Uterus (tissue), 4 donors: Measurements from ENCODE around the gene E2F7. TPM values are rescaled to one million over a fixed set of nuclear protein-coding genes. Genes with fewer than 3 reads are reported as not detected.
"Not testable (repeated sequence)": the region's sequence is repeated elsewhere in the genome, so short reads cannot be mapped to it uniquely, and the experiment has no call there.

Source experiments
- DNase-seq, 2 donors: peaks; one replicate each; pipeline ENCODE4 v3.0.0-alpha.2; 2019 to 2020
- H3K27ac ChIP-seq, 2 donors: fragments of 200-600 bp; sonication (generic); 1 replicate in 1 of 2; 2 replicates in 1 of 2; pipeline ENCODE4 v1.5.1; 2016 to 2018
- H3K27me3 ChIP-seq, 2 donors: fragments of 200-600 bp; sonication (generic); one replicate each; pipeline ENCODE4 v1.5.1; 2018 to 2019; ENCODE audit warnings: control low read depth in 1 of 2
- H3K36me3 ChIP-seq, 2 donors: fragments of 200-600 bp; sonication (generic); one replicate each; pipeline ENCODE4 v1.5.1; 2019; ENCODE audit warnings: control low read depth in 1 of 2
- H3K4me1 ChIP-seq, 2 donors: fragments of 200-600 bp; sonication (generic); one replicate each; pipeline ENCODE4 v1.5.1; 2018 to 2019; ENCODE audit warnings: control low read depth in 1 of 2
- H3K4me3 ChIP-seq, 2 donors: fragments of 200-600 bp; sonication (generic); 1 replicate in 1 of 2; 2 replicates in 1 of 2; pipeline ENCODE4 v1.5.1; 2018 to 2019; ENCODE audit warnings: mild to moderate bottlenecking in 1 of 2
- H3K9me3 ChIP-seq, 2 donors: fragments of 200-600 bp; sonication (generic); one replicate each; pipeline ENCODE4 v1.5.1; 2019; ENCODE audit warnings: control low read depth in 1 of 2
- POLR2A ChIP-seq, 2 donors: fragments of 450-650 bp; IDR thresholded peaks; one replicate each; pipeline ENCODE4 v1.6.1; 2016; ENCODE audit warnings: antibody characterized with exemption in 2 of 2, mild to moderate bottlenecking in 1 of 2, moderate library complexity in 1 of 2
- intact Hi-C: fragments of 100-400 bp; cut with DNase I; formaldehyde crosslinking; loops from one replicate; pipeline ENCODE4 v1.15.1; 2023; ENCODE audit warnings: low total_unique reads
- total RNA-seq, 4 donors: library from RNA; depleted of rRNA in 3 of 4; stranded (reverse); fragments of >200 nt in 3 of 4; gene quantifications; one replicate each; pipeline versions ENCODE4 v1.1.0 to v1.2.4, GENCODE V29; 2014 to 2023
- TF ChIP-seq, protein P1 (sequence below), 4 experiments: fragments of 200-600 bp in 2 of 4; fragments of 450-650 bp in 2 of 4; sonication (generic) in 2 of 4; IDR thresholded peaks; one replicate each; pipeline ENCODE4 v1.5.1; 2016 to 2019; ENCODE audit warnings: antibody characterized with exemption in 4 of 4, mild to moderate bottlenecking in 2 of 4, moderate library complexity in 1 of 4
- donor health status: DM: yes; HTN: yes; CAD: no.

E2F7 gene
- total RNA-seq, 4 donors from 2014 or later, result 5.9 TPM; not detected in 3

DNA sequence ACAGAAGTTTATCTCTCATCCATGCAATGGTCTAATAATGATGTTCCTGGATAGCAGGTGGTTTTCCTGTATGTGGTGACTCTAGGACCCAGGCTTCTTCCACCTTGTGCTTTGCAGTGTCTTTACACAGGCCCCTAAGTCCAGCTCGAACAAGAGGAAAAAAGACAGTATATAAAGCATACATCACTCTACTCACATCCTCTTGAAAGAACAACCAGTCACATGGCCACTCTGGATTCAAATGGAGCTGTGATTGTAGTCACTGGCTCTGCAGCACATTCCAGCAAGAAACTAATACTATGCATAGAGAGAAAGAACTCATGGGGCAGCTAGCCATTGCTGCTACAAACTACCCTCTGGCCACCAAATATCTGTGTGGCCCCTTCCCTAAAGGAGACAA lies 11.5 kb upstream of the E2F7 start:
- TF ChIP-seq, protein P1, sequence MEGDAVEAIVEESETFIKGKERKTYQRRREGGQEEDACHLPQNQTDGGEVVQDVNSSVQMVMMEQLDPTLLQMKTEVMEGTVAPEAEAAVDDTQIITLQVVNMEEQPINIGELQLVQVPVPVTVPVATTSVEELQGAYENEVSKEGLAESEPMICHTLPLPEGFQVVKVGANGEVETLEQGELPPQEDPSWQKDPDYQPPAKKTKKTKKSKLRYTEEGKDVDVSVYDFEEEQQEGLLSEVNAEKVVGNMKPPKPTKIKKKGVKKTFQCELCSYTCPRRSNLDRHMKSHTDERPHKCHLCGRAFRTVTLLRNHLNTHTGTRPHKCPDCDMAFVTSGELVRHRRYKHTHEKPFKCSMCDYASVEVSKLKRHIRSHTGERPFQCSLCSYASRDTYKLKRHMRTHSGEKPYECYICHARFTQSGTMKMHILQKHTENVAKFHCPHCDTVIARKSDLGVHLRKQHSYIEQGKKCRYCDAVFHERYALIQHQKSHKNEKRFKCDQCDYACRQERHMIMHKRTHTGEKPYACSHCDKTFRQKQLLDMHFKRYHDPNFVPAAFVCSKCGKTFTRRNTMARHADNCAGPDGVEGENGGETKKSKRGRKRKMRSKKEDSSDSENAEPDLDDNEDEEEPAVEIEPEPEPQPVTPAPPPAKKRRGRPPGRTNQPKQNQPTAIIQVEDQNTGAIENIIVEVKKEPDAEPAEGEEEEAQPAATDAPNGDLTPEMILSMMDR (IDR thresholded peaks at IDR 0.05), result no peak
- no peak for TF ChIP-seq POLR2A (IDR thresholded peaks at IDR 0.05)
- H3K4me3 ChIP-seq, result no peak overlapping the region
- H3K27ac ChIP-seq, result no peak overlapping the region
- H3K27me3 ChIP-seq, result no peaks in the 10 kb centered on the region
- H3K9me3 ChIP-seq, result no peaks in the 10 kb centered on the region
- no peaks in the 10 kb centered on the region for H3K4me1 ChIP-seq
- no peaks in the 10 kb centered on the region for H3K36me3 ChIP-seq
- no peak for DNase-seq
- intact Hi-C loops, result no loop called here

DNA sequence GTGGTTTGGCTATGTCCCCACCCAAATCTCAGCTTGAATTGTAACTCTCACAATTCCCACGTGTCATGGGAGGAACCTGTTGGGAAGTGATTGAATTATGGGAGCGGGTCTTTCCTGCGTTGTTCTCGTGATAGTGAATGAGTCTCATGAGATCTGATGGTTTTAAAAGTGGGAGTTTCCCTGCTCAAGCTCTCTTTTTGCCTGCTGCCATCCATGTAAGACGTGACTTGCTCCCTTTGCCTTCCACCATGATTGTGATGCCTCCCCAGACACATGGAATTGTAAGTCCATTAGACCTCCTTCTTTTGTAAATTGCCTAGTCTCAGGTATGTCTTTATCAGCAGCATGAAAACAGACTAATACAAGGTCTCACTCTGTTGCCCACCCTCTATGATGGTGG lies 8.5 kb upstream of the E2F7 start:
- H3K36me3 ChIP-seq, intact Hi-C loops, H3K4me3 ChIP-seq, H3K9me3 ChIP-seq, H3K27me3 ChIP-seq, H3K4me1 ChIP-seq, H3K27ac ChIP-seq, DNase-seq: not testable (repeated sequence)

DNA sequence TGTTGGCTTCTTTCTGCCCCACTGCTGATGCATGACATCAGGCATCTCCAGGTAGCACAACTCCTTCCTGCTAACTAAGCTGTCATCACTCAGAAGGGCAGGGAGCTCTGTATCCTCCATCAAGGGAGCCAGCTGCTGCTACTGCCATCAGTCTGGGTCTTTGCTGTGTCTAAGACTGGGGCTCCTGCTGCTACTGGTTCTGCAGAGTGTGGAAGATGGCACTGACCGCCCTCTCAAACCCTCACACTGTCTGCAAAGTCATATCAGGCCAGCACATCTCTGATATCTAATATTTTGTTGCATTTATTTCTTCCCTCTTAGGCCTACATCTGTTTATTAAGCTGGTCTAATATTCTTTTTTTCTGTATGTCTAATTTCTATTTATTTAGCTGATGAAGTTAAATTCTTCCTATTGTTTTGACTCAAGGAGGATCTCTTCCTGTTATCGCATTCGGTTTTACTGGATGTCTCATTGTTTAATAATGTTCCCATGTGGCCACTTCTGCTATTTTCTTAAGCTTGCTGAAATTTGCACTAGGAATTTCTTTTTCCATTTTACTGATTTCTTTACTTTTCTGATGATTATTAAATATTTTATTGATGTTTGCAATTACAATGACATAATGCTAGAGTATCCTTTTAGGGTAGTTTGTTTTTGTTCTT lies 7.6 kb upstream of the E2F7 start:
- no peak for TF ChIP-seq POLR2A (IDR thresholded peaks at IDR 0.05)
- TF ChIP-seq, protein P1 (IDR thresholded peaks at IDR 0.05), result no peak
- Histone ChIP-seq H3K27ac (no peak overlapping the region), H3K4me1 (no peaks in the 10 kb centered on the region), H3K27me3 (no peaks in the 10 kb centered on the region), H3K4me3 (no peak overlapping the region), H3K9me3 (no peaks in the 10 kb centered on the region), H3K36me3 (no peaks in the 10 kb centered on the region)
- intact Hi-C loops, result no loop called here
- DNase-seq, result no peak

DNA sequence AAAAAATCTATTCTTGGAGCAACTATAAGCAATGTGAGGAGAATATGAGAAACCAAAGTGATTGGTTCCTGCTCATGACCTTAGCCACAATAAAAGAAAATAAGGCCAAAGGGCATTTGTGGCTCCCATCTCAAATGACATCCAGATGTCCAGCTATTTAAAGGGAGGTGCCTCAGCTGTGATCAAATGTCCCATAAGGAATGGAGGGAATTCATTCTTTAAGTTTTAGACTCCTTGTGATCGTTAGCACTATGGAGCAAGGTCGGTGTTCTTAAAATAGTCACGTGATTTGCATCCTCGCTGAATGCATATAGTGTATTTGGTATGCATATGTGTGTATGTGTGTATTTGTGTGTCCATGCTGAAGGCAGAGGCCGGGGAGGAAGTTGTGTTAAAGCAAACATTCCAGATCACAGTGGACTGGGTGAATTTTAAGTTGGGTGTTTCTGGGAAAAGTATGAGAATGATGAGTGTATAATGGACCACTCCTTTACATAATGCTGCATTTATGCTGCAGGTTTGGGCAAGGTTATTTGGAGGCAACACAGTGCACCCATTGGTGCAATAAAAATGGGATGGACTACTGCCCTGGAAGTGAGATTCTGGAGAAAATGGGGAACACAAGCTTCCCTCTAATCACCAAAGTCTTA lies 5.6 kb upstream of the E2F7 start:
- intact Hi-C loops, result no loop called here
- DNase-seq, result no peak
- Histone ChIP-seq H3K27ac (no peak overlapping the region), H3K4me1 (no peaks in the 10 kb centered on the region), H3K36me3 (no peaks in the 10 kb centered on the region), H3K9me3 (no peaks in the 10 kb centered on the region), H3K4me3 (no peak overlapping the region), H3K27me3 (no peaks in the 10 kb centered on the region)
- TF ChIP-seq POLR2A (IDR thresholded peaks at IDR 0.05), result no peak
- TF ChIP-seq, protein P1 (IDR thresholded peaks at IDR 0.05), result no peak

DNA sequence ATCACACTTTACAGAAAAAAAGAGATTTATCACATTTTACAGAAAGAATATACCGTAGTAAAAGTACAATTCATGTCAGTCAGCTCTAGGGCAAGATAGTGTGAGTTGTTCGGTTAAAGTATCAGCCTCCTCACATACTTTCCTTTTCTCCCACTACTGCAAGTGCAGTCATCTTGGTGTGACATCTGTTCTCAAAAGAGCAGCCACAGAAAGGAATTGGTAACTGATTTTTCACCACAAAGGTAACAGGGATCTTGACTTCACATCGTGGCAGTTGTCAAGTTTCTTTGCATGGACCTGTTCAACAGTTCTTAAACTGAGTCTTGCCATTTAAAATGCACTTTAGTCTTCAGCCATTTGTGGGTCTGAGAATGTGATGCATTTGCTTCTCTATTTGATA lies 5.0 kb upstream of the E2F7 start:
- intact Hi-C loops, result no loop called here
- no peaks in the 10 kb centered on the region for H3K9me3 ChIP-seq
- no peak overlapping the region for H3K27ac ChIP-seq
- TF ChIP-seq POLR2A (IDR thresholded peaks at IDR 0.05), result no peak
- TF ChIP-seq, protein P1 (IDR thresholded peaks at IDR 0.05), result no peak
- no peak for DNase-seq
- H3K4me1 ChIP-seq, result no peaks in the 10 kb centered on the region
- H3K4me3 ChIP-seq, result no peak overlapping the region
- H3K27me3 ChIP-seq, result no peaks in the 10 kb centered on the region
- H3K36me3 ChIP-seq, result no peaks in the 10 kb centered on the region
